Neuronal stem cell (in vitro differentiated cells): ENCODE data around the gene HDAC4.

Source experiments
- DNase-seq: peaks from one replicate; pipeline ENCODE4 v3.0.0-alpha.2; 2013; ENCODE audit warnings: low spot score
- H2AFZ ChIP-seq: one replicate; pipeline ENCODE4 v1.6.1; 2013; ENCODE audit warnings: mild to moderate bottlenecking, low read length, inconsistent platforms
- H2AK5ac ChIP-seq: 2 replicates; pipeline ENCODE4 v1.6.1; 2013; ENCODE audit warnings: low read depth, mild to moderate bottlenecking, inconsistent platforms, low read length, moderate library complexity, mixed read lengths
- H2BK120ac ChIP-seq: 2 replicates; pipeline ENCODE4 v1.6.1; 2013; ENCODE audit warnings: low read depth, mild to moderate bottlenecking, inconsistent platforms, low read length, moderate library complexity, mixed read lengths
- H2BK12ac ChIP-seq: one replicate; pipeline ENCODE4 v1.6.1; 2013; ENCODE audit warnings: low read length, inconsistent platforms
- H2BK15ac ChIP-seq: 2 replicates; pipeline ENCODE4 v1.6.1; 2013; ENCODE audit warnings: mild to moderate bottlenecking, low read length, inconsistent platforms, mixed read lengths
- H2BK5ac ChIP-seq: one replicate; pipeline ENCODE4 v1.6.1; 2013; ENCODE audit warnings: inconsistent platforms, mild to moderate bottlenecking, low read length, moderate library complexity
- H3K14ac ChIP-seq: one replicate; pipeline ENCODE4 v1.6.1; 2013; ENCODE audit warnings: low read length, inconsistent platforms
- H3K18ac ChIP-seq: 2 replicates; pipeline ENCODE4 v1.6.1; 2013; ENCODE audit warnings: low read length, inconsistent platforms
- H3K23ac ChIP-seq: 2 replicates; pipeline ENCODE4 v1.6.1; 2013; ENCODE audit warnings: low read depth, mild to moderate bottlenecking, mixed read lengths, low read length, inconsistent platforms; ENCODE audit not compliant: poor library complexity
- H3K27ac ChIP-seq: replicated peaks from 3 replicates; pipeline ENCODE4 v1.5.1; 2013; ENCODE audit warnings: low read length, inconsistent platforms
- H3K27me3 ChIP-seq, 3 experiments: 2 replicates each; pipeline ENCODE4 v1.6.1; 2013; ENCODE audit warnings: low read length in 3 of 3, mild to moderate bottlenecking in 2 of 3, inconsistent platforms in 1 of 3, low read depth in 1 of 3, mixed read lengths in 1 of 3, moderate library complexity in 1 of 3; ENCODE audit not compliant: control insufficient read depth in 3 of 3, insufficient read depth in 3 of 3
- H3K36me3 ChIP-seq, 2 donors: replicated peaks in 1 of 2; 2 replicates each; pipeline ENCODE4 v1.6.1; 2013; ENCODE audit warnings: low read length in 2 of 2; ENCODE audit not compliant: control insufficient read depth in 2 of 2, insufficient read depth in 2 of 2
- H3K4ac ChIP-seq: 2 replicates; pipeline ENCODE4 v1.6.1; 2013; ENCODE audit warnings: inconsistent platforms, mild to moderate bottlenecking, low read length, moderate library complexity
- H3K4me1 ChIP-seq, 2 donors: 1 replicate in 1 of 2; 2 replicates in 1 of 2; pipeline ENCODE4 v1.6.1; 2013; ENCODE audit warnings: low read length in 2 of 2, low read depth in 1 of 2; ENCODE audit not compliant: control insufficient read depth in 2 of 2, insufficient read depth in 1 of 2
- H3K4me2 ChIP-seq: one replicate; pipeline ENCODE4 v1.6.1; 2013; ENCODE audit warnings: mild to moderate bottlenecking, low read length, inconsistent platforms; ENCODE audit not compliant: insufficient read depth, poor library complexity, severe bottlenecking
- H3K4me3 ChIP-seq, 2 donors: 2 replicates each; pipeline ENCODE4 v1.5.1; 2013; ENCODE audit warnings: low read length in 2 of 2, mild to moderate bottlenecking in 2 of 2, inconsistent platforms in 1 of 2, moderate library complexity in 1 of 2
- H3K79me1 ChIP-seq: one replicate; pipeline ENCODE4 v1.6.1; 2013; ENCODE audit warnings: low read depth, mild to moderate bottlenecking, inconsistent platforms, low read length, moderate library complexity
- H3K9ac ChIP-seq: one replicate; pipeline ENCODE4 v1.6.1; 2013; ENCODE audit warnings: mild to moderate bottlenecking, low read depth, low read length, inconsistent platforms; ENCODE audit not compliant: poor library complexity
- H3K9me3 ChIP-seq, 2 donors: replicated peaks in 1 of 2; 2 replicates each; pipeline versions ENCODE3 to v1.6.1; 2013; ENCODE audit warnings: low read length in 2 of 2, mild to moderate bottlenecking in 2 of 2, inconsistent platforms in 1 of 2, low read depth in 1 of 2, mixed read lengths in 1 of 2, moderate library complexity in 1 of 2; ENCODE audit not compliant: control insufficient read depth in 2 of 2, insufficient read depth in 1 of 2
- H4K8ac ChIP-seq: one replicate; pipeline ENCODE4 v1.6.1; 2013; ENCODE audit warnings: low read depth, mild to moderate bottlenecking, inconsistent platforms, low read length, moderate library complexity
- H4K91ac ChIP-seq: one replicate; pipeline ENCODE4 v1.6.1; 2013; ENCODE audit warnings: low read length, low read depth, mild to moderate bottlenecking, inconsistent platforms; ENCODE audit not compliant: poor library complexity
- WGBS, 2 donors: extraction: QIAGEN DNeasy Blood & Tissue Kit; methylation state at CpG; one replicate each; pipeline ENCODE4 v1.1.7; 2013; ENCODE audit warnings: missing lambda C conversion rate in 2 of 2, mixed read lengths in 1 of 2; ENCODE audit not compliant: insufficient read length in 2 of 2, insufficient replicate concordance in 1 of 2; ENCODE audit errors: extremely low coverage in 2 of 2; 5-methylcytosine and 5-hydroxymethylcytosine counted together

Gene HDAC4

DNA sequence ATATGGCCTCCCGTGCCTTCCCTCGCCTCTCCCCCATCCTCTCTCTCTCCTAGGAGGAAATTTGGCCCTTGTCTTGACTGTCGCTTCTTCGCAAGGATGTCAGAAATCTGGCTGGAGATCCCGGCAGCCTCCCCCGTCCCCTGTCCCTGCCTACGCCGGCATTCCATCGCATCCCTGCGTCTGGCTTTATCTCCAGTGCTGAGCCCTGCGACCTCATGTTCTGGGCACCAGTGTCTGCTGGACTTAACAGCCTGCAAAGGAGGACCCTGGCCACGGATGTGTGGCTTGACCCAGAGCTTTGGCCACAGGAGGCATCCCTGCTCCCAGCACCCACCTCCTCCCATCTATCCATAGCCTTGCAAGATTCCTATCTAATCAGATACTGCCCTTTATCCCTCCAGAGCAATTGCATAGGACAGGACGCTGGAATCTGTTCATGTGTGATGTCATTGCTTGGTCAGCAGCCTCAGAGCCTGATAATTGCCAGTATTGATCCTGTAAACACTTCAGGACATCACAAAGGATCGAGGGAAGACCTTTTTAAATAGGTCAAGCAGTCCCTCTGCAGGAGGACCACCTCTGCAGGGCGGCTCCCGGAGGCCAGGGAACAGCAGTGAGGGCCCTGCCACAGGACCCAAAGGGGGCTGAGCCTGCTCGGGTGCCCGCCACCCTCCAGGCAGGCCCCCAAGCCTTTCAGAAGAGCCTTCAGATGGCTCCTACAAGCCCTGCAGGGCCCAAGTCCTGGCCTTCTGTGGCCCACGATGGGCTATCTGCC lies 384.7 kb downstream of the HDAC4 start:
- WGBS, 2 donors = no CpG with 5 or more reads among the region's 19 CpGs

DNA sequence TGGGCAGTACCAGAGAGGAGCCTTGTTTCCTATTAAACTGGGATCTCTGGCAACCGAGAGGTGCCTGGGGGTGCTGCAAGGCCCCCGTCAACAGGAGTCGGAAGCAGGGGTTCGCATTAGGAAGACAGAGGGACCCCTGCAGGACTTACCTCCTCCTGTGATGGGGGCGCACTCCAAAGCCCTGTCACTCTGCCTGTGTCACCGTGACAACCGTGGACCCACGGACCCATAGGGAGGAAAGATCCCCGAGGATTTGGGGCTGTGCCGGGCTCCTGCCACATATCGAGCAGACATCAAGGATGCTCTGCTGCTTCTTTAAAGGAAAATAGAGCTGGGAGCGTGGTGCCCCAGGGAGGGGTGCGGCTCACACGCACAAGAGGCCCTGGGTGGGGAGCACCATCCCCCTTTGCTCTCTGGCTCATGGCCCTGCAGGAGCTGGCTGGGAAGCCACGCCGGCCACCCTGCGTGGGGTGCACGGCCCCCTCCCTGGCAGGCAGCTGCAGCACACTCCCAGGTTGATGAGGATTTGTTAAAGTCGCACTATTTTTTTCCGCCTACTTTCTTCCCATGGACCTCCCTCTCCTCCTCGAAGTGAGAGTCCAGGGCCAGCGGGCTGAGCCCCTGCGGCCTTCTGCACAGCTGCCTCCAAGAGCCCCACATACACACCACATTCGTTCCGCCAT lies 385.5 kb downstream of the HDAC4 start:
- WGBS, 2 donors = no CpG with 5 or more reads among the region's 25 CpGs
- peaks cover 0 to 33% (median 0%) of the 10 kb centered on the region in 3 experiments for H3K27me3 ChIP-seq

More for the DNA sequence above, 384.7 kb downstream of the HDAC4 start:
- Histone ChIP-seq H4K8ac (no peak overlapping the region), H3K18ac (peak overlapping the region; percentile 36), H3K9me3 (peaks cover 0 to 2% of the 10 kb centered on the region in 2 donors), H2AK5ac (no peak overlapping the region), H3K9ac (no peak overlapping the region), H3K79me1 (peaks cover 1% of the 10 kb centered on the region), H3K27ac (no peak overlapping the region), H3K27me3 (peaks cover 0 to 33% (median 0%) of the 10 kb centered on the region in 3 experiments), H2BK5ac (no peak overlapping the region), H3K23ac (no peak overlapping the region), H3K14ac (peak overlapping the region; percentile 77), H3K4ac (peak overlapping the region; percentile 18), H2BK15ac (peak overlapping the region; percentile 37), H3K4me3 (no peak overlapping the region), H2BK120ac (no peak overlapping the region), H3K4me1 (no peaks in the 10 kb centered on the region), H3K36me3 (no peaks in the 10 kb centered on the region), H3K4me2 (no peak overlapping the region), H2AFZ (no peak overlapping the region), H4K91ac (no peak overlapping the region), H2BK12ac (no peak overlapping the region)
- DNase-seq = no peak

DNA sequence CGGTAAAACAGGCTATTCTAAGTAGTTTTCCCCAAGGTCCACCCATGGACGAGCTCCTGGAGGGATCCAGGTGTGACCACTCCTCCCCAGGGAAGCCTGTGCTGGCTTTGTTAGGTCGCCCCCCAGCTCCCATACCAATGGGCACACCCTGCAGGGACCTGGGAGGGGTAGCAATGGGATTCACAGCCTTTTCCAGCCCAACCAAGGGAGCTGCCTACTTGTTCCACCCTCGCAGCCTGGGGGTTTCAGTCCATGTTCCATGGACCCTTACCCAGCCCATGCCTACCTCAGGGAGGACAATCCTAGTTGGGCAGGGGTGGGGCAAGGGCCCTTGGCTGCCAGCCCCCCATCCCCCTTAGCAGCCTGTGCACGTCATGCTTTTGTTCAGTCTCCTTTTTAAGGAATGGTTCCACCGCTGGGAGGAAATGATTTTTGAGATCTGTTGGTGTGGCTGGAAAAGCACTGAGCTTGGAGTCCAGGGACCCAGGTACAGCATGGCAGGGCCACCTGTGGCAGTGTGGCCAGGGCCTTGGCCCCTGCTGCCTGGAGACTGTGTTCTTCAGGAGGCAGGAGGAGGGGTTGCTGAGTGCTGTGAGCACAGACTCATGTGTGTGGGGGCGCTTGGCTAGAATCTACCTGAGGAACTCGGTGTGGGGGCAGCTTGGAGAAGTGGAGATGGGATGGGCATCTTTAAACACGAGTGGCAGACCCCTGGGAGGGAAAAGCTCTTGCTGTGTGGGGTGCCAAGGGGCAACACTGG lies 386.2 kb downstream of the HDAC4 start:
- H3K9me3 ChIP-seq = peaks cover 0 to 2% of the 10 kb centered on the region in 2 donors
- no peak overlapping the region for H3K4me2 ChIP-seq
- H4K8ac ChIP-seq = no peak overlapping the region
- H3K9ac ChIP-seq = no peak overlapping the region
- H3K36me3 ChIP-seq = no peaks in the 10 kb centered on the region
- DNase-seq = no peak
- no peak overlapping the region for H3K27ac ChIP-seq
- H2BK12ac ChIP-seq = no peak overlapping the region
- no peak overlapping the region for H3K4ac ChIP-seq
- peak overlapping the region; percentile 52 for H3K23ac ChIP-seq
- peaks cover 0 to 30% (median 0%) of the 10 kb centered on the region in 3 experiments for H3K27me3 ChIP-seq
- WGBS, 2 donors = no CpG with 5 or more reads among the region's 9 CpGs
- peak overlapping the region; percentile 64 for H3K18ac ChIP-seq
- no peak overlapping the region for H2AFZ ChIP-seq
- H3K79me1 ChIP-seq = peaks cover 1% of the 10 kb centered on the region
- H4K91ac ChIP-seq = no peak overlapping the region
- peak overlapping the region; percentile 42 for H2BK5ac ChIP-seq
- H3K4me1 ChIP-seq = peaks cover under 1 to 2% of the 10 kb centered on the region in 2 donors
- no peak overlapping the region for H2BK120ac ChIP-seq
- H3K14ac ChIP-seq = peak overlapping the region; percentile 31
- no peak overlapping the region for H3K4me3 ChIP-seq
- peak overlapping the region; percentile 37 for H2BK15ac ChIP-seq
- H2AK5ac ChIP-seq = peak overlapping the region; percentile 83

More for the DNA sequence above, 385.5 kb downstream of the HDAC4 start:
- Histone ChIP-seq H3K23ac (peak overlapping the region; percentile 52), H2AFZ (no peak overlapping the region), H3K14ac (no peak overlapping the region), H3K9me3 (peaks cover 0 to 2% of the 10 kb centered on the region in 2 donors), H3K36me3 (no peaks in the 10 kb centered on the region), H3K9ac (no peak overlapping the region), H3K27ac (no peak overlapping the region), H2AK5ac (peak overlapping the region; percentile 18), H3K79me1 (peaks cover 1% of the 10 kb centered on the region), H2BK120ac (no peak overlapping the region), H2BK15ac (peak overlapping the region; percentile 37), H4K8ac (no peak overlapping the region), H3K18ac (peak overlapping the region; percentile 21), H2BK12ac (no peak overlapping the region), H4K91ac (no peak overlapping the region), H3K4me2 (no peak overlapping the region), H3K4me3 (no peak overlapping the region), H3K4me1 (no peaks in the 10 kb centered on the region), H3K4ac (no peak overlapping the region), H2BK5ac (peak overlapping the region; percentile 42)
- no peak for DNase-seq
